GM10248 (cell line): Measurements from ENCODE around the gene TEX47.

Experiments
- CTCF ChIA-PET: fragments of 300-600 bp; sonication (Branson Sonifier 250); formaldehyde crosslinking; extraction: SDS; loops from one replicate; lab custom pipeline; 2021; ENCODE audit warnings: antibody characterized with exemption; lab: Yijun Ruan, JAX
- POLR2A ChIA-PET: fragments of 350-650 bp; sonication (Branson Sonifier 250); formaldehyde crosslinking; extraction: SDS; loops from one replicate; lab custom pipeline; 2020; ENCODE audit warnings: antibody characterized with exemption; lab: Yijun Ruan, JAX
- DNase-seq: peaks from one replicate; pipeline ENCODE4 v3.0.0; 2012; ENCODE audit errors: extremely low spot score
- TF ChIP-seq, protein P1 (sequence below): IDR thresholded peaks from 2 replicates; pipeline ENCODE4 v1.5.1; 2012; ENCODE audit warnings: mild to moderate bottlenecking, low read depth; ENCODE audit errors: extremely low read depth, missing control alignments, control extremely low read depth

The TEX47 gene

GRCh38 chr7:88758381-88759229 is 36.9 kb downstream of the TEX47 start:
- peak; percentile 12 for DNase-seq
- ChIA-PET CTCF (no interaction called here), POLR2A (no interaction called here)
- TF ChIP-seq, protein P1, sequence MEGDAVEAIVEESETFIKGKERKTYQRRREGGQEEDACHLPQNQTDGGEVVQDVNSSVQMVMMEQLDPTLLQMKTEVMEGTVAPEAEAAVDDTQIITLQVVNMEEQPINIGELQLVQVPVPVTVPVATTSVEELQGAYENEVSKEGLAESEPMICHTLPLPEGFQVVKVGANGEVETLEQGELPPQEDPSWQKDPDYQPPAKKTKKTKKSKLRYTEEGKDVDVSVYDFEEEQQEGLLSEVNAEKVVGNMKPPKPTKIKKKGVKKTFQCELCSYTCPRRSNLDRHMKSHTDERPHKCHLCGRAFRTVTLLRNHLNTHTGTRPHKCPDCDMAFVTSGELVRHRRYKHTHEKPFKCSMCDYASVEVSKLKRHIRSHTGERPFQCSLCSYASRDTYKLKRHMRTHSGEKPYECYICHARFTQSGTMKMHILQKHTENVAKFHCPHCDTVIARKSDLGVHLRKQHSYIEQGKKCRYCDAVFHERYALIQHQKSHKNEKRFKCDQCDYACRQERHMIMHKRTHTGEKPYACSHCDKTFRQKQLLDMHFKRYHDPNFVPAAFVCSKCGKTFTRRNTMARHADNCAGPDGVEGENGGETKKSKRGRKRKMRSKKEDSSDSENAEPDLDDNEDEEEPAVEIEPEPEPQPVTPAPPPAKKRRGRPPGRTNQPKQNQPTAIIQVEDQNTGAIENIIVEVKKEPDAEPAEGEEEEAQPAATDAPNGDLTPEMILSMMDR = no peak

GRCh38 chr7:88757371-88757770 is 38.2 kb downstream of the TEX47 start:
- ChIA-PET POLR2A (no interaction called here), CTCF (no interaction called here)
- DNase-seq = no peak

DNA sequence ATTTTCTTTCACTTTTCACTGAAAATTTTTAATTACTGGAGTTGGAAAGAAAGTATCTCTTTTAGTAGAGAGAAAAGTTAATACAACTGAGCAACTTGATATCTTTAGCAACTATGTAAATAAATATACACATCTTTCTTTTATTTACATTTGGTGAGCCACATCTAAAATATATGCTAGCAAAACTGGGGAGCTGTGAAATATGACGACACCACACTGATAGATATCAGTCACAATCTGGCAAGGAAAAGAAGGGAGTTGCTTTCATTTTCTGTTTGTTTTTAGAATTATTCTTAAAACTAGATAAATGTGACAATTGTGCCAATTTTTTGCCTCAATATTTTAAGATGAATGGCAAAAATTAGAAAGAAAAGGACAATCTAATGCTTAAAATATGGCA is 38.7 kb downstream of the TEX47 start:
- DNase-seq = no peak
- ChIA-PET CTCF (no interaction called here), POLR2A (no interaction called here)
- TF ChIP-seq, protein P1 = no peak

More at GRCh38 chr7:88757371-88757770, 38.2 kb downstream of the TEX47 start:
- TF ChIP-seq, protein P1 = no peak

DNA sequence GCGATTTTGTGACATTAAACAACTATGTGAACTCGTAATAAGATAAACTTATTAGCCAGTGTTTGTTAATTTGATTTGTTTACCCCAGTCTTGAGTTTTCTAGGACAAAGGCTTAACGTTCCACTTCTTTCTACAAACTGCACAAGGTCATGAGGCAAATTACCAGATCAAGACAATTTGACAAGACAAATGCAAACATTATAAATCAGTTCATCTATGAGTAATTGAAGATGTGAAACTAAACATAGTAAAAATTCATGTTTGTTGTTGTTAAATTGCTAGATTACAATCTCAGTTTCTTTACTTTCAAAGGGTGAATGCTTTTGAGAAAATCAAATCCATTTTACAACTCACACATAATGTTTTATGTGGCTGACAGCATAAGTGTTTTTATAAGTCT is 49.4 kb downstream of the TEX47 start:
- ChIA-PET CTCF (no interaction called here), POLR2A (no interaction called here)
- no peak for DNase-seq
- TF ChIP-seq, protein P1 = no peak
